ENCODE data around the gene FRMPD3.
"Not testable (repeated sequence)": the region's sequence is repeated elsewhere in the genome, so short reads cannot be mapped to it uniquely, and the experiment has no call there.

FRMPD3 gene

DNA sequence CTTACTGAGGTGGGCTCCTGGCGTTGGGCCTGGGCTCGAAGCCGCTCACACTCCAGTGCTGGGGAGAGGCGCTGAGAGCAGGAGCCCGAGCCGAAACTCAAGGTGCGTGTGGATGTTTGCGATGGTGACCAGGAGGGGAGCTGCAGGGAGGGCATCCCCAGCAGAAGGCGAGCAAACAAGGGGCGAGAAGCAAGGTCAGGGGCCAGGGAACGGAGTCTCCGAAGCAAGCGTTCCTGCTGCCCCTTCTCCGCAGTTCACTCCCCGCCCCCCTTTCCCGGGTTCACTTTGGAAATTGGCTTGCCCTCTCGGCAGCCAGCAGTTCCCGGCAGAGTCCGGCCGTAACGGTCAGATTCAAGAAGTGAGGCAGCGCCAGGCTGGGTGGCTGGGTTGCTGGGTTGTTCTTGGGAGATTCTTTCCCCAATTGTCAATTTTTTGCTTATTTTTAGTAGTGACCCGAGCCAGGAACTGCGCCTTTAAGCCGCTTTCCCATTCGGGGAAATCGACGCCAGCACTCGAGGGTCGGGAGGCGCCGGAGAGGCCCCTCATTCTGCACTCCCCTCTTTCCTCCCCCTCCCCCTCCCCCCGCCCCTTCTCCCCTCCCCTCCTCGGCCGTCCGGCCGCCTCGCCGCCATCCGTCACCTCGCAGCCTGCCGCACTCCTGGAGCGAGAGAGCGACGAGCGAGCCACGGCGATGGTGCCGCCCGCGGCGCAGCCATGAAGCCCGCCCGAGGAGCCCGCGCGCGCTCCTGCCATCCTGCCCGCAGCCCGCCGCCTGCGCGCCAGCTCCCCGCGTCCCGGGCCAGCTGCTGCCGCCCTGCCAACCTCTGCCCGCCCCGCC, at the start of gene FRMPD3:
TSS of gene FRMPD3 (plus strand) at position 655 of the 838 bp plus-strand sequence. CDS start 76,937 bp downstream, outside the sequence.
- no peak for DNase-seq (ENCODE audit: low read depth in 2 of 2)

DNA sequence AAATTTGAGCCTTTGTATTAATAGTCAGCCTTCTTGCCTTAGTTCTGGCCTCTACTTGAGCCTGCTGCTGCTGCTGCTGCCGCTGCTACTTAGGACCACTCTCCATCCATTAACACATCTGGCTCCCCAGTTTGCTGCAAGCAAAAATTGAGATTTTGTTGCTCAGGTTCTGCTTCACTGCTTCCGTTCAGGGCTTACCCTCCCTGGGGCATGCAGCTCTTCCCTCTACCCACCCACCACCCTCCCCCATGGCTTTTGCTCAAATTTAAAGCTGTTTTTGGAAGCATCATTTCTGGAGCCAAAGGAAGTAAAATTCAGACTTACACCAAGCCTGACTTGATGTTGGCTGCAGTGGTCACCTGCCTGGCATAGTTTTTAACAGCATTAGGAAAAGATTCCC, 28.9 kb upstream of the FRMPD3 start:
- no peak for DNase-seq (ENCODE audit: low read depth in 2 of 2)

DNA sequence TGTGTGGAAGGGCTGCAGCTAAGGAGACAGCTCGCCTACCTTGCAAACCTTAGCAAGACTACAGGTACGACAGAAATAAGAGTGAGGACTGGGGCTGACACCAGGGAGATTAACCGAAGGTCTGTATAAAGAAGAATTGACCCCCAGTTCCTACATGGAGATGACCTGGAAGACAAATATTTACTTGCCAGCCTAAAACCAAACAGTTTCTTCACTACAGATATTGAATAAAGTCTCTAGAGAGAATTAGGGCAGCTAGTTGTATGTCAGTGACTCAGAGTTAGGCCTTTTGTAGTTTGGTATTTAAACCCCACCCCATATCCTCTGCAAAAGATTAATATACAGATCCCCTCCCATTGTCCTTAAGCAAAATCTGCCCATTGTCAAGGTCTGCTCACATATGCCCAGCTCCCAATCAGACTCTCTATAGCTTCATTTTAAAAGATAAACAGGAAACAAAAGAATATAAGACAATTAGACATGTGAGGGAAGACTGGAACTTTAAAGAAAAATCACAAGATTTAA, 28.1 kb upstream of the FRMPD3 start:
- DNase-seq (ENCODE audit: low read depth in 2 of 2), result no peak

DNA sequence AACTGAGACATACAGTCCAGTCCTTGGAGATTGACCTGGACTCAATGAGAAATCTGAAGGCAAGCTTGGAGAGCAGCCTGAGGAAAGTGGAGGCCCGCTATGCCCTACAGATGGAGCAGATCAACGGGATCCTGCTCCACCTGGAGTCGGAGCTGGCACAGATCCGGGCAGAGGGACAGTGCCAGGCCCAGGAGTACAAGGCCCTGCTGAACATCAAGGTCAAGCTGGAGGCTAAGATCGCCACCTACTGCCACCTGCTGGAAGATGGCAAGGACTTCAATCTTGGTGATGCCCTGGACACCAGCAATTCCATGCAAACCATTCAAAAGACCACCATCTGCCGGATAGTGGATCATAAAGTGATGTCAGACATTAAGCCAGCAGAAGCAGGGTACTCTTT, 20.4 kb upstream of the FRMPD3 start:
- DNase-seq (ENCODE audit: low read depth in 2 of 2), result no peak

DNA sequence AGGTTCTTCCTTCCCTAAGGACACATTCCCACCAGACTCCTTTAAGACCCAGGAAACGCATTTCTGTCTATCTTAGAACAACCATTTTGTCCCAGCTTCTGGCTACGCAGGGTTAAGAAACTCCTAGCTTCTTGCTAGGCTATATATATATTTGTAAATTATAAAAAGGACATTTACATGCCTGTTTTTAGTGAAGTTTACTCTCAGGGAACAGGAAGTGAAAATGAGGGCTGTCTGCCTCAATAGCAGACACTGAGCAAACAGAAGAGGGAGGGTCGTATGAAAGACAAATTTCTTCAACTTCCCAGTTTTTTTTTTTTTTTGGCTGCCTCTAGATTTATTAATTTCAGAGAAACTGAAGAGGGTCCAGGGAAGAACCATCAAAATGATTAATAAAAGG, 9.3 kb upstream of the FRMPD3 start:
- DNase-seq (ENCODE audit: low read depth in 2 of 2), result no peak

DNA sequence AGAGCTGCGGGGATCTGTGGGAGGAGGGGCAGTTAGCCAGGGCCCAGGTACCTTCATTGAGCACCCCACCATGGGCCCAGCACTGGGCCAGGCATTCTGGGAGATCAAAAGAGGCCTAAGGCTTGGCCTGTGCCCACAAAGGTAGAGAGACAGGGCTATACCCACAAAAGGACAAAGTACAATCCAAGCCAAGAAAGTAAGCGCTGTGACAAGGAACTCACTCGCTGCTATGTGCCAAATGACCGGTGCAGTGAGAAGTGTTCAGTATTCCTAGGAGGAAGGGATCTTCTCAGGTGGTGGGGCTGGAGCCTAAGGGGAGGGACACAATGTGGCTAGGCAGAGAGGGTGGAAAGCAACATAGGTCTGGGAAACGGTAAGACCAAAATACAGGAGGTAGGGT, 8.8 kb upstream of the FRMPD3 start:
- DNase-seq (ENCODE audit: low read depth in 2 of 2), result no peak

DNA sequence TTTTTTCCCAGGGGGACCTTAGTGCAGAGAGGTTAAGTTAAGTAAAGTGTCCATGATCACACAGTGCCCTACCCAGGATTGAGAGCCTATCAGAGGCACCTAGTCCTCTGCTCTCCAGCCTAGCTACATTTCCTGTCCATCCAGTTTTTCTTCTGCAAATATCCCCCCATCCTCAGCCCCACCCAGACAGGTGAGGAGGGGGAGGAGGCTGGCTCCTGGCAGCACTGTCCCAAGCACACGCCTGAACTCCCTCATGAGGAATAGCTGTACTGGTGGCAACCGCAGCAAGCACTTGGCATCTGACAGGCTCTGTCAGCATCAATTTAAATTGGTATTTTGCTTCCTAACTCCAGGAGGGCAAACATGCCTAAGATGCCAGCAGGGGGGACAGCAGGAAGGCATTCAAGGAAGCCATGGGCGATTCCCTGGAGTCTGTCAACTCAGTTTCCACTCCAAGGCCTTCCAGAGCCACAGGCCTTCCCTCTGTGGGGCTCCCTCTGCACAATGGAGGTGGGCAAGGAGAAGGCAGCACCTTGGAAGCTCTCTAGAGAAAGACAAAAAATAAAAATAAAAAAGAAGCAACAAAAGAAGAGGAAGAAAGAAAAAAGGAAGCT, 6.4 kb upstream of the FRMPD3 start:
- no peak for DNase-seq (ENCODE audit: low read depth in 2 of 2)

DNA sequence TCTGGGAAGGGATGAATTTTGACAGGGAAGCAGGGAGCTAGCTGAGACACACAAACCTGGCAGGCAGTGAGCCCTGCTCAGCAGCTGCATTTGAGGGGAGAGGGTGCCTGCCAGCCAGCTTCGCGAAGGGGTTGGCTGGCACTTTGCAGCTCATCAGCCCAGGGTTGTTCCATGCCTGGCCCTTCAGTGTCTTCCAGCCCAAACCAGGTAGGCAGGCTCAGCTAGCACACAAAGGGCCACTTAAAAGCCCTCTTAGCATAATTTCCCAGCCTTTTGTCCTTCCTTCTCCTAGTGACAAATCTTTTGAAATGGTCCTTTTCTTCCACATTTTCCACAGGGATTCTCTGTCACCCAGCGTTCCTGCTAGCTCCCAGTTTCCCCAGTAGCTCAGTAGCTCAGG, 4.3 kb upstream of the FRMPD3 start:
- no peak for DNase-seq (ENCODE audit: low read depth in 2 of 2)

DNA sequence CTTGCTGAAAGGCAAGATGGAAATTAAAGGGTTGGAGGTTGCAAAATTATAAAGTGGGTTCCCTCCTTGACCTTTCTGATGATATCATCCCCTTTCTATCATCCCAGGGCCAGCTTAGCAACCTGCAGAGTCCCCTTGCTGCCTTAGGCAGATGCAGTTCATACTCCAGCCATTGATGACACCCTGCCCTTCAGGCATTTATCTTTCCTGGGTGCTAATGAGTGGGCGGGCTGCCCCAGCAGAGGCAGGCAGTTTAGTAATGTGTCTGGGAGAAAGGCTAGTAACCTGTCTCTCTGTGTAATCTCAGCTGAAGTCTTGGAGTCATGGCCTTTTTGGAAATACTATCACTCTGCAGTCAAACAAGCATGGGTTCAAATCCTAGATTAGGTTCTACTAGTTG, 3.8 kb upstream of the FRMPD3 start:
- DNase-seq (ENCODE audit: low read depth in 2 of 2), result no peak

DNA sequence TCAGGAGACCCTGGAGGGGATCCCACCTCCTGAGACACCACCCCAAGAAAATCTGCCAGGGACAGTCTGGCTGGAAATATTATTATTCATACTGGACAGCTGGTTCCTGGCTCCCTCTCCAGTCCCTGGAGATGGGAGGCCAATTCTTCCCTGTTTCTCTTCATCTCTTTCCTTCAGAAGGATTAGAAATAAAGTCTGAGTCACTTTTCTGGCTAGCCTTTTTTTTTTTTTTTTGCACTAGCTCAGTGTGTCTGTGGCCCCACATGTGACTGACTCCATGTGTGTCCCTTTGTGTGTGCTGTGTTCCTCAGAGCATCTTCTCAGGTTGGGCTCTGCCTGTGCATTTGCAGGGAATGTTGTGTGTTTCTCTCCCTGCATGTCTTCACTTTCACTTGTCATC, 1.8 kb upstream of the FRMPD3 start:
- no peak for DNase-seq (ENCODE audit: low read depth in 2 of 2)

DNA sequence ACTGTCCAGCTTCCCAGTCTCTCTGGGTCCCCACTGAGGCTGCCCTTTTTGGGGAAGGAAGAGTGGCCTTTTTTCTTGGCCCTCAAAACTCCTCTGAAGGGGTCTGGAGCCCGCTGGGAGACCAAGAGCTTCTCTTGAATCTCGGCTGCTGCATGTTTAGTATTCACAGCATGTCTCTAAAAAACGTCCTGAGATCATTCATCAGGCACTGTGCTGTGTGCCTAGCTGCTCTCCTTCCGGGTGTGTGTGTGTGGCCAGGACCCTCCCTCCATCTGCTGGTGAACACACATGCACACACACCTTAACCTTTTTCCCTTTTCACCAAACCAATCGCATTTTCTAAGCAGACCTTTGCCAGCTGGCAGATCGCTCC, 841 bp upstream of the FRMPD3 start:
- DNase-seq (ENCODE audit: low read depth in 2 of 2), result no peak

DNA sequence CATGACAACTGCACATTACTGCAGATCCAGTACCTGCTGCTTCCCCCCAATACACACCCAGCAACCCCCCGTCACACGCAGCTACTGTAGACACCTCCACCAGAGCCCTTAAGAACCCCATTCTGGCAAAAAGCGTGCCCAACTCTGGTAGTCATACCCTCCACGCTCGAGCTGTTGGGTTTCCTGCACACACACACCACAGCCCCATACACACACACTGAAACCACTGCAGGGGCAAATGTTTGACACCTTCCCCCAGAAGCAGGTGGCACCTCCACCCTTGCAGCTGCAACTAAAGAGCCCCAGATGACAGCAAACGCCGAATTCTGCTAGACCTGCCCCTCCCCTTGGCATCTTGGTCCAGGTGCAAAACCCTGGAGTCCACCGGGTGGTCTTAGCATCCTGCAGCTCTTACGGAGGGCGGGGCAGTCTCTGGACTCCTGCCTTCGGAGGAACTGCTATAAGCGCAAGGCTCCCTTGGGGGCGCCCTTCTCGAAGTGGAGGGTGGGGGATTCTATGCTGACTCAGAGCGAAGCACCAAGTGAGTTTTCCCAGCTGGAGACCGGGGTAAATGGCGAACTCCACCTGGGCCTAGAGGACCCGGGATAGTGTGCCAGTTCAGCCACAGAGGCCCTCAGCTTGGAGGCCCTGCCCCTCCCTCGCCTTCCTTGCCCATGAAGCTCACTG, 1.5 kb downstream of the FRMPD3 start:
- DNase-seq (ENCODE audit: low read depth in 2 of 2), result no peak

DNA sequence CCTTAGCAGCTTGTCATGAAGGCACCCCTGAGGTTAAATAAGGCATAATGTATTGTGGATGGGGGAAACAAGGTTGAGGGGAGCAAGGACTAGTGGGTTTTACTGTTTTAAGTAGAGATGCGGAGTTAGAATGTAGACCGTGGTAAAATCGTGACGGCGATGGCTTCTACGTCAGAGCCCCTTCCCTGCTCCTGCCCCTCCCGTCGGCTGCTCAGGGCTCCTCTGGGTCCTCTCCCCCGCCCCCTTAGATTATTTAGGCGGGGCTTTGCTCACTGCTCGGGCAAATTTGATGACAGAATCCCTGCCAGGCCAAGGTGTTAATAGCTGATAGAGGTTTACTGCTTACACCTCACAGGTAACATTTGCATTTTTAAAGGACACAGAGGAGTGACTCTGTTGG, 2.3 kb downstream of the FRMPD3 start:
- DNase-seq (ENCODE audit: low read depth in 2 of 2), result no peak

DNA sequence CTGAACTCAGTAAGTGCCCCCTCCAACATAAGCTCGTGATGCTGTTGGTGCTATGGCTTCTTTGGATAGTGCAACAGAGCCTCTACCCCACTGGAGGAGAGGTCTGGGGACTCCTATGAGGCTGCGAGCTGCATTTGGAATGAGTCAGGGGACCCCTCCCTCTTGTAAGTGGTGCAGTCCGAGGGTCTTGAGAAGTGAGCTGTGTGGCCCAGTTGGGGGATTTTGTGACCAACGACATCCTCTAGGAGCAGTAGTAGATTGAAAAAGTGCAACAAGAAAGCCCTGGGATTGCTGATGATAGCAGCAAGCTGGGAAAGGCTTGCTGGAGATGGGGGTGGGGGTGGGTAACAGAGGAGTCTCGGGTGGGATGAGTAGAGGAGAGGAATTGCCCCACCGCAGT, 3.1 kb downstream of the FRMPD3 start:
- no peak for DNase-seq (ENCODE audit: low read depth in 2 of 2)

DNA sequence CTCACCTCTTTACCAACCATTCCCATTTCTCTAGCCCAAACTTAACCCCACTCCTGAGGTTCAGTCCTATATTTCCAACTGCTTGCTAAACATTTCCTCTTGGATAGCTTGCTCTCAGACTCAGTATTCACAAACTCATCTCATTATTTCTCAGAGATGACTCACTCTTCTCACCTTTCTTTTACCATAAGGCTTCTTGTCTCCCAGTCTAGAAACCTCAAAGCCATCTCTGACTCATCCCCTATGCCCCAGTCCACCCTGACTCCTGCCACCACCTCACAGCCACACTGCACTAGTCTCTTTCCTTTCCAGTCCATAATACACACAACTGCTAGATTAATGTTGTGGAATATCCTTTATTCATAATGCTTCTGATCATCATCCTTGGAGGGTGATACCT, 4.8 kb downstream of the FRMPD3 start:
- no peak for DNase-seq (ENCODE audit: low read depth in 2 of 2)

DNA sequence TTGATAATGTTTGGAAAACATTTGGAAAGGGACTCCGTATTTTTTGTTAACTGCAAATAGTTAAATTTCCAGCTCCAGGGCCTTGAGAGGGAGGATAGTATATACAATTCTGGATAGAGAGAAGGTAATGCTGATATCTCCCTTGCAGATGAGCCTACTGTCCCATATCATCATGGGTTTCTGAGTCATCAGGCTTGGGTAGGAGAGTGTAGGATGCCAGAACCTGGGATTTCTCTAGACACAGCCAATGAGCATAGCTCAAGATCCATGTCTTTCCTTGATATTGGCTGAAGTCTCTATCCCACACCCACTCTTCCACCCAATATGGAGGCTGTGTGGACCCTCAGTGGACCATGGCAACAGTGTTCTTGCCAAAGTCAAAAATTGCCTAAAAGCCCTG, 7.8 kb downstream of the FRMPD3 start:
- DNase-seq (ENCODE audit: low read depth in 2 of 2), result no peak

DNA sequence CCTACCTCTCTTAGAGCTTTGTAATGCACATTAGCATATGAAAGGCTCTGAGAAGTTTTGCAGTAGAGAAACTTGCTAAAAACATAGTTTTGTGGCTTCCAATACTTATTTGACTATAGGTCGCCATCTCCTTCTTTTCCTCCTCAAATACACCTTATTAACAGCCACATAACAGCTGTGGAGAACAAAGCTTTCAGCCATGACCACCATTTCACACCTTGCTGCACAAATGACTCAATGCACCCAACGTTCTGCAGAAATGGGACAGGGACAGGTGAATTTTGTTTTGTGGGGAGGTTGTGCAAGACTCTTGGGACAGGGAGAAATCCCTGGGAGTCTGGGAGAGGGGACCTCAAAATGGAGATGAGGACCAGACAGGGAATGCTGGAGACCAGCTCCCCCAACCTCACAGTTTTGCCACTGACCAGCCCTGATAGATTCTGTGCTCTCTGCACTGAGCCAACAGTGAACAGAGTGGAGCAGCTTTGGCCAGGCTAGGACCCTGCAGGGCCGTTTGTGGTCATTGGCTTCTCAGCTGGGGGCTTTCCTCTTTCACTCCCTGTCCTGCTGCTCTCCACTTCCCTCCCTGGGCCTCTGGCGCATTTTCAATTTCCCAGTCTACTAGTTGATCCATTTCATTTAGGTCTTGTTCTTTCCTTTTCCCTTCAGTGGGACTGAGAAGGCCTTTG, 16.6 kb downstream of the FRMPD3 start:
- no peak for DNase-seq (ENCODE audit: low read depth in 2 of 2)

DNA sequence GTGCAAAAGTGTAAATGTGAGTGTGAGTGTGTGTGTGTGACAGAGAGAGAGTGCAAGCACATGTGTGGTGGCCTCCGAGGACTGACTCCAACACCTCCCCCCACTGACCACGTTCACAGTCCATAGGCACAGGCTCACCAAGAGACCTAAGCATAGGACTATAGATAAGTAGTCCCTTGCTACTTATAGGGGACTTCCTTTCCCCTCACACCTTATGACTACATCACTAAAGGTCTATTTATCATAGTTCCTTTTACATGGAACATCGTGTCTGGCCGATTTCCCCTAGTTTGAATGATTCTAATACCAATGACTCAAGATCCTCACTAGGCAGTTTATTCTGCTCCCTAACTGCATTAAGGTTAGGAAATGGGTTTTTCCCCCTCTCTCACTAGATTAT, 17.8 kb downstream of the FRMPD3 start:
- no peak for DNase-seq (ENCODE audit: low read depth in 2 of 2)

DNA sequence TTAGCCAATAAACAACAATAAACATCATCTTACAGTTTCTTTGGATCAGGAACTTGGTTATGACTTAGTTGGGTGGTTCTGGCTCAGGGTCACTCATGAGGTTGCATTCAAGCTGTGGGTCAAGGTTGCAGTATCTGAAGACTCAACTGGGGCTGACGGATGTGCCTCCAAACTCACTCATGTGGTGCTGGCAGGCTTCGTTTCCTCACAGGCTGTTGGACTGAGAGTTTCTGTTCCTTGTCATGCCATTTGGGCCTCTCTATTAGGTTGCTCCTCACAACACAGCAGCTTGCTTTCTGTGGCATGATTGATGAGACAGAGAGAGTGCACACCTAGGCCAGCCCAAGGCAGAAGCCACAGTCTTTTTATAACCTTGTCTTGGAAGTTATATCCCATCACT, 20.7 kb downstream of the FRMPD3 start:
- DNase-seq (ENCODE audit: low read depth in 2 of 2), result no peak

DNA sequence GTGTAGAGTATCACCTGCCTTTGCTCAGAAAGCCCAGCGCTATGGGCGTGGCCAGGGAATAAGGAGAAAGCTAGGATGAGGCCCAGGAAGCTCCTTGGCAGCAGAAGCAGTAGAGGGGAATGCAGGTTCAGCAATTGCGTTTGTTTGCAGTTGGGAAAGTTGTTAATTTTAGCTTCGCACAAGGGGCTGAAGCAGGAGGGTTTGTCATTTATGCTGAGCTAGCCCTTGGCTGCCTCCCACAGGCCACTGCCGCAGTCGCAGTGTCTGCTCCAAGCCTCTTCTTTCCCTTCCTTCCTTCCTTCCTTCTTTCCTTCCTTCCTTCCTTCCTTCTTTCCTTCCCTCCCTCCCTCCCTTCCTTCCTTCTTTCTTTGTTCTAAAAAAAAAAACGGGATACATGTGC, 21.5 kb downstream of the FRMPD3 start:
- DNase-seq (ENCODE audit: low read depth in 2 of 2), result no peak

DNA sequence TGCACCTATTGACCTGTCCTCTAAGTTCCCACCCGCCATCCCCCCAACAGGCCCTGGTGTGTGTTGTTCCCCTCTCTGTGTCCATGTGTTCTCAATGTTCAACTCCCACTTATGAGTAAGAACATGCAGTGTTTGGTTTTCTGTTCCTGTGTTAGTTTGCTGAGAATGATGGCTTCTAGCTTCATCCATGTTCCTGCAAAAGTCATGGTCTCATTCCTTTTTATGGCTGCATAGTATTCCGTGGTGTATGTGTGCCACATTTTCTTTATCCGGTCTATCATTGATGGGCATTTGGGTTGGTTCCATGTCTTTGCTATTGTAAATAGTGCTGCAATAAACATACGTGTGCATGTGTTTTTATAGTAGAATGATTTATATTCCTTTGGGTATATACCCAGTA, 22.0 kb downstream of the FRMPD3 start:
- DNase-seq (ENCODE audit: low read depth in 2 of 2), result not testable (repeated sequence)

DNA sequence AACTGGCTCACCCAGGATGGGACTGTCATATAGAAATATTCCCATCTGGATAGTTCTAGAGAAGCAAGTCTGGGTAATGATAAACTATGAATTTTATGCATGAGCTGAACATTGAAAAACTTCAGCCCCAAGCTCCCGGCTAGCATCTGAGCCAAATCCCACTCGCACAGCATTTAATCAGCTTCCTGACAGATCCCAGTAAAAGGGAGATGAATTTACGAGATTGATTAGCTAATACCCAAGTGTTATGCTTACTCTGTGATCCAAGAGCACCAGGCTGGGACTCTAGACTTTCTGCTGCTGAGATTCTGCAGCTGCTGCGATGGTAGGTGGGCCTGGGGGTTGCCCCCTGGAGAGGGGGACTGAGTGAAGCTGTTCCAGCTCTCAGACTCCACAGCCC, 28.0 kb downstream of the FRMPD3 start:
- DNase-seq (ENCODE audit: low read depth in 2 of 2), result no peak
